ENCODE data around the gene RNF128. TPM values are rescaled to one million over a fixed set of nuclear protein-coding genes. Genes with fewer than 3 reads are reported as not detected.
"Not testable (repeated sequence)": the region's sequence is repeated elsewhere in the genome, so short reads cannot be mapped to it uniquely, and the experiment has no call there.

RNF128 gene
- total and polyA plus RNA-seq, 2 donors (not counting 3 experiments of a cell fraction or from before 2014, with no cell fraction given), result not detected

DNA sequence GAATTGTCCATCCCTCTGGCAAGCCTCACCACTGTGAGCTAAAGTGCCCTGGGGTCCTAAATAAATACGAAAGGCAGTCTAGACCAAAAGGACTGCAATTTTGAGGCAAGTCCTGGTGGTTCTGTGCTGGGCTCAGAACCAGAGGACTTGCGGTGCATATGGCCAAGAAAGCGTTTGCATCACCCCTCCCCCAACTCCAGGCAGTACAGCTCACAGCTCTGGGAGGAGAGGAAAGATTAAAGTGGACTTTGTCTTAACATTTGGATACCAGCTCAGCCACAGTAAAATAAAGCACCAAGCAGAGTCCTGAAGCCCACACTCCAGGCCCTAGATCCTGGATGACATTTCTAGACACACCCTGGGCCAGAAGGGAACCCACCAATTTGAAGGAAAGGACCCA lies 24.9 kb downstream of the RNF128 start:
- Histone ChIP-seq H4K20me1 (replicated peaks; ENCODE audit: control insufficient read depth, extremely low read depth, insufficient read depth, low read length) (no peaks in the 10 kb centered on the region), H3K4me2 (ENCODE audit: insufficient read depth, low read length) (no peak overlapping the region), H3K27ac (ENCODE audit: insufficient read depth, low read depth, low read length) (no peak overlapping the region), H2AFZ (ENCODE audit: low read depth, low read length) (no peak overlapping the region), H3K36me3 (ENCODE audit: control insufficient read depth in 2 of 2, extremely low read depth in 1 of 2, insufficient read depth in 2 of 2, low read length in 2 of 2) (no peaks in the 10 kb centered on the region), H3K27me3 (ENCODE audit: control insufficient read depth in 2 of 2, insufficient read depth in 2 of 2, low read length in 2 of 2) (no peaks in the 10 kb centered on the region), H3K4me3 (replicated peaks in 1 of 3; ENCODE audit: insufficient read depth in 1 of 3, low read depth in 1 of 3, low read length in 3 of 3) (no peak overlapping the region), H3K4me1 (ENCODE audit: control insufficient read depth, extremely low read depth, insufficient read depth, low read length) (no peaks in the 10 kb centered on the region), H3K79me2 (ENCODE audit: control insufficient read depth, insufficient read depth, low read length) (no peaks in the 10 kb centered on the region), H3K9me3 (replicated peaks; ENCODE audit: control insufficient read depth, insufficient read depth, low read length) (no peaks in the 10 kb centered on the region), H3K9me1 (replicated peaks; ENCODE audit: control insufficient read depth, extremely low read depth, insufficient read depth, low read length) (no peaks in the 10 kb centered on the region), H3K9ac (replicated peaks; ENCODE audit: extremely low read depth, insufficient read depth, low read length) (no peak overlapping the region)
- DNase-seq (ENCODE audit: low read depth, low spot score) (no peak), FAIRE-seq (no peak)
- intact Hi-C loops (cut with micrococcal nuclease) (no loop called here), dilution Hi-C loops (cut with MboI; ENCODE audit: extremely low pct_ligation_motif_present, low sequenced_read_pairs) (no loop called here)
- ChIA-PET POLR2A (no interaction called here), CTCF (no interaction called here)
- BruUV-seq (replicated peaks), result no TSS peak
- TF ChIP-seq JUN (IDR thresholded peaks at IDR 0.05; ENCODE audit: borderline replicate concordance, insufficient read depth, insufficient read length, low read depth), result no peak
- TF ChIP-seq, protein P1, sequence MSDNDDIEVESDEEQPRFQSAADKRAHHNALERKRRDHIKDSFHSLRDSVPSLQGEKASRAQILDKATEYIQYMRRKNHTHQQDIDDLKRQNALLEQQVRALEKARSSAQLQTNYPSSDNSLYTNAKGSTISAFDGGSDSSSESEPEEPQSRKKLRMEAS (IDR thresholded peaks at IDR 0.05; ENCODE audit: insufficient read depth, insufficient read length), result no peak
- TF ChIP-seq FOS (IDR thresholded peaks at IDR 0.05; ENCODE audit: borderline replicate concordance, insufficient read depth, low read length), result no peak
- no peak for TF ChIP-seq EZH2 (IDR thresholded peaks at IDR 0.05; ENCODE audit: borderline replicate concordance, low read depth, low read length, severe bottlenecking)

DNA sequence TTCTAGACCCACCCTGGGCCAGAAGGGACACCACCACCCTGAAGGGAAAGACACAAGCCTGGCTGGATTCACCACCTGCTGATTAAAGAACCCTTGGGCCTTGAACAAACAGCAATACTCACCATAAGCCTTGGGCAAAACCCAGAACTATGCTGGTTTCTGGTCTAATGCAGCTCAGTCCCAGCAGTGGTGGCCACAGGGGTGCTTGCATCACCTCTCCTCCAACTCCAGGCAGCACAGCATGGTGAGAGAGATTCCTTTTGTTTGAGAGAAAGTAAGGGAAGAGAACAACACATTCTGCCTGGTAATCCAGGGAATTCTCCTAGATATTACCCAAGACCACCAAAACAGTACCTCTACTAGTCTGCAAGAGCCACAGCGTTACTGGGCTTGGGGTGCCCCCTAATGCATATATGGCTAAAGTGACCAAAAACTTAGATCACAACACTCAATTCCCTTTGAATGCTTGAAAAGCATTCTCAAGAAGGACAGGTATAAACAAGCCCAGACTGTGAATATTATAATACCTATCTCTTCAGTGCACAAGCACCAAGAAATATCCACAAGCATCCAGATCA lies 25.7 kb downstream of the RNF128 start:
- no peaks in the 10 kb centered on the region for H3K9me3 ChIP-seq (replicated peaks; ENCODE audit: control insufficient read depth, insufficient read depth, low read length)
- intact Hi-C loops (cut with micrococcal nuclease), result no loop called here

DNA sequence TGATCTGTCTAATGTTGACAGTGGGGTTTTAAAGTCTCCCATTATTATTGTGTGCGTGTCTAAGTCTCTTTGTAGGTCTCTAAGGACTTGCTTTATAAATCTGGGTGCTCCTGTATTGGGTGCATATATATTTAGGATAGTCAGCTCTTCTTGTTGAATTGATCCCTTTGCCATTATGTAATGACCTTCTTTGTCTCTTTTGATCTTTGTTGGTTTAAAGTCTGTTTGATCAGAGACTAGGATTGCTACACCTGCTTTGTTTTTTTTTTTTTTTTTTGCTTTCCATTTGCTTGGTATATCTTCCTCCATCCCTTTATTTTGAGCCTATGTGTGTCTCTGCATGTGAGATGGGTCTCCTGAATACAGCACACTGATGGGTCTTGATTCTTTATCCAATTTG lies 42.8 kb downstream of the RNF128 start:
- FAIRE-seq; H3K27ac ChIP-seq (ENCODE audit: insufficient read depth, low read depth, low read length); H3K9ac ChIP-seq (replicated peaks; ENCODE audit: extremely low read depth, insufficient read depth, low read length); H3K4me1 ChIP-seq (ENCODE audit: control insufficient read depth, extremely low read depth, insufficient read depth, low read length); H3K79me2 ChIP-seq (ENCODE audit: control insufficient read depth, insufficient read depth, low read length); H3K27me3 ChIP-seq (ENCODE audit: control insufficient read depth in 2 of 2, insufficient read depth in 2 of 2, low read length in 2 of 2); intact Hi-C loops (cut with micrococcal nuclease); H3K9me3 ChIP-seq (replicated peaks; ENCODE audit: control insufficient read depth, insufficient read depth, low read length); POLR2A ChIA-PET; H4K20me1 ChIP-seq (replicated peaks; ENCODE audit: control insufficient read depth, extremely low read depth, insufficient read depth, low read length); H3K4me2 ChIP-seq (ENCODE audit: insufficient read depth, low read length); H3K36me3 ChIP-seq (ENCODE audit: control insufficient read depth in 2 of 2, extremely low read depth in 1 of 2, insufficient read depth in 2 of 2, low read length in 2 of 2); DNase-seq (ENCODE audit: low read depth, low spot score); H3K9me1 ChIP-seq (replicated peaks; ENCODE audit: control insufficient read depth, extremely low read depth, insufficient read depth, low read length); H2AFZ ChIP-seq (ENCODE audit: low read depth, low read length); H3K4me3 ChIP-seq (replicated peaks in 1 of 3; ENCODE audit: insufficient read depth in 1 of 3, low read depth in 1 of 3, low read length in 3 of 3); CTCF ChIA-PET; BruUV-seq (replicated peaks); dilution Hi-C loops (cut with MboI; ENCODE audit: extremely low pct_ligation_motif_present, low sequenced_read_pairs): not testable (repeated sequence)

More for the DNA sequence above, 25.7 kb downstream of the RNF128 start:
- Histone ChIP-seq H3K4me3 (replicated peaks in 1 of 3; ENCODE audit: insufficient read depth in 1 of 3, low read depth in 1 of 3, low read length in 3 of 3) (no peak overlapping the region), H3K27me3 (ENCODE audit: control insufficient read depth in 2 of 2, insufficient read depth in 2 of 2, low read length in 2 of 2) (no peaks in the 10 kb centered on the region), H3K4me1 (ENCODE audit: control insufficient read depth, extremely low read depth, insufficient read depth, low read length) (no peaks in the 10 kb centered on the region), H3K36me3 (ENCODE audit: control insufficient read depth in 2 of 2, extremely low read depth in 1 of 2, insufficient read depth in 2 of 2, low read length in 2 of 2) (no peaks in the 10 kb centered on the region), H2AFZ (ENCODE audit: low read depth, low read length) (no peak overlapping the region), H3K27ac (ENCODE audit: insufficient read depth, low read depth, low read length) (no peak overlapping the region), H3K4me2 (ENCODE audit: insufficient read depth, low read length) (no peak overlapping the region), H3K9me1 (replicated peaks; ENCODE audit: control insufficient read depth, extremely low read depth, insufficient read depth, low read length) (no peaks in the 10 kb centered on the region), H3K9ac (replicated peaks; ENCODE audit: extremely low read depth, insufficient read depth, low read length) (no peak overlapping the region), H3K79me2 (ENCODE audit: control insufficient read depth, insufficient read depth, low read length) (no peaks in the 10 kb centered on the region), H4K20me1 (replicated peaks; ENCODE audit: control insufficient read depth, extremely low read depth, insufficient read depth, low read length) (no peaks in the 10 kb centered on the region)
- DNase-seq (ENCODE audit: low read depth, low spot score) (no peak), FAIRE-seq (no peak)
- dilution Hi-C loops (cut with MboI; ENCODE audit: extremely low pct_ligation_motif_present, low sequenced_read_pairs), result no loop called here
- TF ChIP-seq EZH2 (IDR thresholded peaks at IDR 0.05; ENCODE audit: borderline replicate concordance, low read depth, low read length, severe bottlenecking) (no peak), JUN (IDR thresholded peaks at IDR 0.05; ENCODE audit: borderline replicate concordance, insufficient read depth, insufficient read length, low read depth) (no peak)
- no TSS peak for BruUV-seq (replicated peaks)
- CTCF ChIA-PET, result no interaction called here
- POLR2A ChIA-PET, result no interaction called here

Data from endothelial cell of umbilical vein (primary cell).